ENCODE measurements around the gene CUBN. TPM values are rescaled to one million over a fixed set of nuclear protein-coding genes. Genes with fewer than 3 reads are reported as not detected.
A peak's percentile ranks its signal among the peaks of the same experiment; 100 is the strongest.

Gene CUBN
- total and polyA plus RNA-seq, 2 experiments from 2014 or later: 0.41 to 0.65 TPM

- peak overlapping the region; percentile 73 for H3K4me2 ChIP-seq (ENCODE audit: unreplicated experiment)
Observed at GRCh38 chr10:17001961-17002749, 127.5 kb downstream of the CUBN start.

GRCh38 chr10:17001297-17001744 is 128.3 kb downstream of the CUBN start:
- peak; percentile 52 for DNase-seq
- Histone ChIP-seq H3K36me3 (ENCODE audit: low read depth) (no peaks in the 10 kb centered on the region), H3K4me1 (ENCODE audit: insufficient read depth) (peaks cover 53% of the 10 kb centered on the region), H3K27me3 (replicated peaks; ENCODE audit: insufficient read depth) (no peaks in the 10 kb centered on the region), H3K27ac (peak overlapping the region; percentile 99), H3K9me2 (ENCODE audit: insufficient read depth) (no peaks in the 10 kb centered on the region), H4K20me1 (ENCODE audit: insufficient read depth) (no peaks in the 10 kb centered on the region), H2AFZ (no peak overlapping the region), H3F3A (ENCODE audit: insufficient read depth) (peaks cover 52% of the 10 kb centered on the region), H3K9me3 (ENCODE audit: low read depth) (no peaks in the 10 kb centered on the region), H3K4me3 (peak overlapping the region; percentile 25; the same call in 1 of the 2 replicates), H3K4me2 (ENCODE audit: unreplicated experiment) (peak overlapping the region; percentile 73), H3K9ac (peak overlapping the region; percentile 88), H3K79me2 (ENCODE audit: insufficient read depth) (no peaks in the 10 kb centered on the region)
- WGBS, 2 experiments (ENCODE audit: low coverage in 1 of 2, low lambda C conversion rate in 2 of 2, missing lambda C conversion rate in 2 of 2): 58 to 62% methylated on average over 9 of the region's 9 CpGs
- in situ Hi-C loops (cut with MboI): no loop called here
- TF ChIP-seq EZH2phosphoT487 (IDR thresholded peaks at IDR 0.05; ENCODE audit: insufficient read depth, low read depth) (no peak), EZH2 (IDR thresholded peaks at IDR 0.05; ENCODE audit: insufficient read depth, poor library complexity, severe bottlenecking) (no peak)

More at GRCh38 chr10:17001961-17002749, 127.5 kb downstream of the CUBN start:
- Histone ChIP-seq H3K9ac (peak overlapping the region; percentile 88), H3K9me2 (ENCODE audit: insufficient read depth) (no peaks in the 10 kb centered on the region), H3K27ac (peak overlapping the region; percentile 99), H3K79me2 (ENCODE audit: insufficient read depth) (no peaks in the 10 kb centered on the region), H3K9me3 (ENCODE audit: low read depth) (no peaks in the 10 kb centered on the region), H3K36me3 (ENCODE audit: low read depth) (no peaks in the 10 kb centered on the region), H3F3A (ENCODE audit: insufficient read depth) (peaks cover 49% of the 10 kb centered on the region), H3K4me3 (peak overlapping the region; percentile 43), H3K4me1 (ENCODE audit: insufficient read depth) (peaks cover 50% of the 10 kb centered on the region), H4K20me1 (ENCODE audit: insufficient read depth) (no peaks in the 10 kb centered on the region), H2AFZ (no peak overlapping the region), H3K27me3 (replicated peaks; ENCODE audit: insufficient read depth) (no peaks in the 10 kb centered on the region)
- 19 to 23% methylated on average over 8 of the region's 8 CpGs for WGBS, 2 experiments (ENCODE audit: low coverage in 1 of 2, low lambda C conversion rate in 2 of 2, missing lambda C conversion rate in 2 of 2)
- in situ Hi-C loops (cut with MboI): no loop called here
- DNase-seq: peak; percentile 95
- TF ChIP-seq EZH2phosphoT487 (IDR thresholded peaks at IDR 0.05; ENCODE audit: insufficient read depth, low read depth) (no peak; the same call in 1 of the 2 replicates), EZH2 (IDR thresholded peaks at IDR 0.05; ENCODE audit: insufficient read depth, poor library complexity, severe bottlenecking) (no peak)

- TF ChIP-seq EZH2phosphoT487 (IDR thresholded peaks at IDR 0.05; ENCODE audit: insufficient read depth, low read depth) (no peak), EZH2 (IDR thresholded peaks at IDR 0.05; ENCODE audit: insufficient read depth, poor library complexity, severe bottlenecking) (no peak)
- H3K9me3 ChIP-seq (ENCODE audit: low read depth): no peaks in the 10 kb centered on the region
- H2AFZ ChIP-seq: no peak overlapping the region
- peaks cover 51% of the 10 kb centered on the region for H3F3A ChIP-seq (ENCODE audit: insufficient read depth)
- 70 to 72% methylated on average over 10 of the region's 10 CpGs for whole genome bisulfite sequencing, 2 experiments (ENCODE audit: low coverage in 1 of 2, low lambda C conversion rate in 2 of 2, missing lambda C conversion rate in 2 of 2)
- no peak overlapping the region for H3K4me3 ChIP-seq
- in situ Hi-C loops (cut with MboI): no loop called here
- H4K20me1 ChIP-seq (ENCODE audit: insufficient read depth): no peaks in the 10 kb centered on the region
- H3K27me3 ChIP-seq (replicated peaks; ENCODE audit: insufficient read depth): no peaks in the 10 kb centered on the region
- H3K4me2 ChIP-seq (ENCODE audit: unreplicated experiment): no peak overlapping the region
- no peaks in the 10 kb centered on the region for H3K9me2 ChIP-seq (ENCODE audit: insufficient read depth)
- 0 out of 2 replicates have a peak overlapping the region, but pooled peaks have one; percentile 6 for H3K9ac ChIP-seq
- H3K79me2 ChIP-seq (ENCODE audit: insufficient read depth): no peaks in the 10 kb centered on the region
- no peak overlapping the region for H3K27ac ChIP-seq
- no peaks in the 10 kb centered on the region for H3K36me3 ChIP-seq (ENCODE audit: low read depth)
- peaks cover 62% of the 10 kb centered on the region for H3K4me1 ChIP-seq (ENCODE audit: insufficient read depth)
- peak; percentile 26 for DNase-seq
Observed at GRCh38 chr10:16999665-17000451, 129.8 kb downstream of the CUBN start.

- in situ Hi-C loops (cut with MboI): no loop called here
- H3K4me1 ChIP-seq (ENCODE audit: insufficient read depth): peaks cover 44% of the 10 kb centered on the region
- peak; percentile 67 for DNase-seq
Observed at GRCh38 chr10:16996530-16996964, 133.1 kb downstream of the CUBN start.

More at GRCh38 chr10:16996530-16996964, 133.1 kb downstream of the CUBN start:
- Histone ChIP-seq H3F3A (ENCODE audit: insufficient read depth) (peaks cover 38% of the 10 kb centered on the region), H3K9ac (peak overlapping the region; percentile 64), H3K4me3 (peak overlapping the region; percentile 22), H3K9me2 (ENCODE audit: insufficient read depth) (no peaks in the 10 kb centered on the region), H3K27ac (peak overlapping the region; percentile 81), H4K20me1 (ENCODE audit: insufficient read depth) (no peaks in the 10 kb centered on the region), H3K4me2 (ENCODE audit: unreplicated experiment) (peak overlapping the region; percentile 63), H3K9me3 (ENCODE audit: low read depth) (no peaks in the 10 kb centered on the region), H3K79me2 (ENCODE audit: insufficient read depth) (no peaks in the 10 kb centered on the region), H3K36me3 (ENCODE audit: low read depth) (no peaks in the 10 kb centered on the region), H2AFZ (peak overlapping the region; percentile 46), H3K27me3 (replicated peaks; ENCODE audit: insufficient read depth) (no peaks in the 10 kb centered on the region)
- whole genome bisulfite sequencing, 2 experiments (ENCODE audit: low coverage in 1 of 2, low lambda C conversion rate in 2 of 2, missing lambda C conversion rate in 2 of 2): 44 to 53% methylated on average over 6 of the region's 6 CpGs
- no peak for TF ChIP-seq EZH2phosphoT487 (IDR thresholded peaks at IDR 0.05; ENCODE audit: insufficient read depth, low read depth)
- no peak for TF ChIP-seq EZH2 (IDR thresholded peaks at IDR 0.05; ENCODE audit: insufficient read depth, poor library complexity, severe bottlenecking)
